NB4 (cell line): ENCODE measurements around the gene SSH2.
A peak's percentile ranks its signal among the peaks of the same experiment; 100 is the strongest.

Experiments used
- DNase-seq: peaks from one replicate; pipeline ENCODE4 v3.0.0; 2010; ENCODE audit warnings: low read depth
- H3K4me3 ChIP-seq: one replicate; pipeline ENCODE4 v1.5.1; 2011; ENCODE audit warnings: mild to moderate bottlenecking, low read depth, low read length, moderate library complexity
- CTCF ChIP-seq: IDR thresholded peaks from one replicate; pipeline ENCODE4 v1.5.1; 2012; ENCODE audit warnings: low read depth, low read length
- MAX ChIP-seq: IDR thresholded peaks from 2 replicates; pipeline ENCODE4 v1.6.1; 2011; ENCODE audit warnings: low read depth, low read length
- MYC ChIP-seq: IDR thresholded peaks from 2 replicates; pipeline ENCODE4 v1.6.1; 2011; ENCODE audit warnings: low read depth, low read length
- POLR2A ChIP-seq: IDR thresholded peaks from 2 replicates; pipeline ENCODE4 v1.6.1; 2011; ENCODE audit warnings: mild to moderate bottlenecking; ENCODE audit not compliant: insufficient read length; ENCODE audit errors: extremely low read depth

Gene SSH2

GRCh38 chr17:29581583-29582253, 348.3 kb downstream of the SSH2 start:
- no peak for DNase-seq
- TF ChIP-seq MYC, result no peak
- no peak for TF ChIP-seq MAX
- no peak for TF ChIP-seq POLR2A
- no peak for TF ChIP-seq CTCF
- no peak overlapping the region for H3K4me3 ChIP-seq

GRCh38 chr17:29579866-29580771, 349.9 kb downstream of the SSH2 start:
- DNase-seq, result peak; percentile 89
- no peak overlapping the region for H3K4me3 ChIP-seq
- TF ChIP-seq POLR2A, result no peak
- peak; percentile 97 for TF ChIP-seq MAX
- TF ChIP-seq MYC, result peak; percentile 94
- TF ChIP-seq CTCF, result peak; percentile 81

- no peak for DNase-seq
- TF ChIP-seq POLR2A, result no peak
These were observed 351.2 kb downstream of the SSH2 start for GRCh38 chr17:29578626-29579485.

GRCh38 chr17:29577385-29578211, 352.4 kb downstream of the SSH2 start:
- no peak for DNase-seq
- TF ChIP-seq CTCF, result no peak
- no peak for TF ChIP-seq MYC
- TF ChIP-seq POLR2A, result no peak
- no peak for TF ChIP-seq MAX

More at GRCh38 chr17:29578626-29579485, 351.2 kb downstream of the SSH2 start:
- no peak overlapping the region for H3K4me3 ChIP-seq

GRCh38 chr17:29577001-29577370, 353.0 kb downstream of the SSH2 start:
- no peak for DNase-seq
- no peak overlapping the region for H3K4me3 ChIP-seq
- TF ChIP-seq MYC (no peak), MAX (no peak), POLR2A (no peak), CTCF (no peak)

More at GRCh38 chr17:29577385-29578211, 352.4 kb downstream of the SSH2 start:
- no peak overlapping the region for H3K4me3 ChIP-seq
